Measurements from ENCODE around the gene NREP.

The NREP gene

GRCh38 chr5:111691914-111692313 is 65.1 kb downstream of the NREP start:
- no peak for DNase-seq

GRCh38 chr5:111691508-111691907 is 65.5 kb downstream of the NREP start:
- no peak for DNase-seq

- no peak for DNase-seq
Measured at GRCh38 chr5:111689357-111689935, 67.5 kb downstream of the NREP start.

GRCh38 chr5:111685969-111686368 is 71.0 kb downstream of the NREP start:
- DNase-seq, result no peak

GRCh38 chr5:111682641-111683040 is 74.4 kb downstream of the NREP start:
- DNase-seq, result no peak

- no peak for DNase-seq
Measured at GRCh38 chr5:111682121-111682520, 74.9 kb downstream of the NREP start.

GRCh38 chr5:111681414-111682120 is 75.4 kb downstream of the NREP start:
- peak; percentile 59 for DNase-seq

- DNase-seq, result peak; percentile 86
Measured at GRCh38 chr5:111680737-111681413, 76.1 kb downstream of the NREP start.

GRCh38 chr5:111679611-111680010 is 77.4 kb downstream of the NREP start:
- no peak for DNase-seq

Data from right forelimb (tissue), 1 donor.